GM19395 (cell line): ENCODE results near the gene RIPOR3.

Experiments used
- ATAC-seq: cut with Tn5 transposase; IDR thresholded peaks from one replicate; pipeline ENCODE4 v1.9.1; 2021; ENCODE audit warnings: mild to moderate bottlenecking, moderate library complexity; ENCODE audit not compliant: unreplicated experiment

Gene RIPOR3

GRCh38 chr20:50592282-50593004 is 98.9 kb downstream of the RIPOR3 start:
- no peak for ATAC-seq

GRCh38 chr20:50591233-50591852 is 100.0 kb downstream of the RIPOR3 start:
- ATAC-seq = no peak

- ATAC-seq = no peak
These were observed 101.0 kb downstream of the RIPOR3 start for GRCh38 chr20:50590348-50590664.

GRCh38 chr20:50589548-50590347 is 101.6 kb downstream of the RIPOR3 start:
- ATAC-seq = no peak

DNA sequence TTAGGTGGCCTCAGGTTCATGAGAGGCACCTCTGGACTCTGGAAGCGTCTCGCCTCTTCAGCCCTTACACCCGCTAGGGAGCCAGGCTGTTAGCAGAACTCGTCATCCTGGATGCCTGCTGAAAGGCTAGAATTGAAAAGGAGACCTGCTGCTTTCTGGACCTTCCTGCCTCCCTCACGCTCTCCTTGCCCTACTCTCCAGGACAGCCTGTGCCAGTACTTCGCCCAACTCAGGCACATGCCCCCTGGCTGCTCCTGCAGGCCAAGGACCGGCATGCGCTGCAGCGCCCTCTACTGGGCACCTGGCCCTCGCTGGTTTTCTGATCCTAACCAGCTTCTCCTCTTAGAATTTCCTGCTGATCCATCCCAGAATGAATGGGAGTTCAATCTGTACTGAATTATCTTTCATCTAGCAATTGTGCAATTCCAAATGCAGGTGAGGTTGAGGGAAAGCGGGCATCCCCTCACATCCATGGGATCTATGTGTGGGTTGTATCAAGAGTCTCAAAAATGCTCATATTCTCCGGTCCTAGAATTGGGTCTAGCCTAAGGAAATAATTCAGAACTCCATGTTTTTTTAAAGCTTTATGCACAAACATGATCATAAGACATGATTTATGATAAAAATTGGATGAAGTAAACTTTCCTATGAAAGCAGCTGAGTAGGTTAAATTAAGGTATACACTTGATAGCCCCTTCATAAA is 103.2 kb downstream of the RIPOR3 start:
- ATAC-seq = no peak

GRCh38 chr20:50587291-50587961 is 103.9 kb downstream of the RIPOR3 start:
- no peak for ATAC-seq

GRCh38 chr20:50586531-50587232 is 104.7 kb downstream of the RIPOR3 start:
- no peak for ATAC-seq

DNA sequence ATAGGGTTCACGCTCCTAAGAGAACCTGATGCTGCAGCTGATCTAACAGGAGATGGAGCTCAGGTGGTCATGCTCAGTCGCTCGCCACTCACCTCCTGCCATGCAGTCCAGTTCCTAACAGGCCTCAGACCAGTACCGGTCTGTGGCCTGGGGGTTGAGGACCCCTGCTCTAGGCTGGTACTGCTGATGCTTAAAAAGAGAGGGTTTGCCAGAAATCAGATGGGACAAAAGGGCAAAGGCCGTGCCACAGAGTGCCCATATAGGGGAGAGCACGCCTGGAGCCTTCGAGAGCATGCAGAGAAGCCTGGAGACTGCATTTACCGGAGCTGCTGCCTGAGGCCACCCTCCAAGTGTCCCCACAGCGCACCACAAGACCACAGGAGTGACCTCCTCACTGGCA is 105.7 kb downstream of the RIPOR3 start:
- ATAC-seq = no peak

- ATAC-seq = no peak
These were observed 106.1 kb downstream of the RIPOR3 start for GRCh38 chr20:50585214-50585613.

DNA sequence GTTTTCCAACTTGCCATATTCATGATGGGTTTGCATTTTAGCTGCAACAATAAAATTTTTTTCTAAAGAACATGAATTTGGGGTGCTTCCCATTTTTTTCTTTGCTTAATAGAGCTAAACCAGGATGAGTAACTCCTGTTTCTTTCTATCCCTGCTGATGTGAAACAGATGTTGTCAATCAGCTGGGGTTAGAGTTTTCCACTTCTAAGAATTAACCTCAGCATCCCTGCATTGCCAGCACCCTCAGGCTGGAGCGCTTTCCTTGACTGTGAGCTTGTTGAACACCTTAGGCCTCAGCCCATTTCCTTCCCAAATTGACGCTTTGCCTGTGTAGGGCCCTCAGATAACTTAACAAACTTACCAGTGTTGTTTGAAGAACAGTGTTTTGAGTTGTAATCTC is 106.7 kb downstream of the RIPOR3 start:
- no peak for ATAC-seq

GRCh38 chr20:50583442-50584150 is 107.7 kb downstream of the RIPOR3 start:
- ATAC-seq = no peak

DNA sequence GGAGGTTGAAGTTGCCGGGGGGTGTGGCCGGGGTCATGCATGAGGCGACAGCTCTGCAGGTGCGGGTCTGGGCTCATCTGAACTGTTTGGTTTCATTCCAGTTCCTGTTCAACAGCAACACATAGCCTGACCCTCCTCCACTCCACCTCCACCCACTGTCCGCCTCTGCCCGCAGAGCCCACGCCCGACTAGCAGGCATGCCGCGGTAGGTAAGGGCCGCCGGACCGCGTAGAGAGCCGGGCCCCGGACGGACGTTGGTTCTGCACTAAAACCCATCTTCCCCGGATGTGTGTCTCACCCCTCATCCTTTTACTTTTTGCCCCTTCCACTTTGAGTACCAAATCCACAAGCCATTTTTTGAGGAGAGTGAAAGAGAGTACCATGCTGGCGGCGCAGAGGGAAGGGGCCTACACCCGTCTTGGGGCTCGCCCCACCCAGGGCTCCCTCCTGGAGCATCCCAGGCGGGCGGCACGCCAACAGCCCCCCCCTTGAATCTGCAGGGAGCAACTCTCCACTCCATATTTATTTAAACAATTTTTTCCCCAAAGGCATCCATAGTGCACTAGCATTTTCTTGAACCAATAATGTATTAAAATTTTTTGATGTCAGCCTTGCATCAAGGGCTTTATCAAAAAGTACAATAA is 108.6 kb downstream of the RIPOR3 start:
- no peak for ATAC-seq

GRCh38 chr20:50582092-50582491 is 109.2 kb downstream of the RIPOR3 start:
- ATAC-seq = no peak

GRCh38 chr20:50580842-50581544 is 110.3 kb downstream of the RIPOR3 start:
- ATAC-seq = no peak

- ATAC-seq = no peak
These were observed 111.2 kb downstream of the RIPOR3 start for GRCh38 chr20:50580016-50580747.

DNA sequence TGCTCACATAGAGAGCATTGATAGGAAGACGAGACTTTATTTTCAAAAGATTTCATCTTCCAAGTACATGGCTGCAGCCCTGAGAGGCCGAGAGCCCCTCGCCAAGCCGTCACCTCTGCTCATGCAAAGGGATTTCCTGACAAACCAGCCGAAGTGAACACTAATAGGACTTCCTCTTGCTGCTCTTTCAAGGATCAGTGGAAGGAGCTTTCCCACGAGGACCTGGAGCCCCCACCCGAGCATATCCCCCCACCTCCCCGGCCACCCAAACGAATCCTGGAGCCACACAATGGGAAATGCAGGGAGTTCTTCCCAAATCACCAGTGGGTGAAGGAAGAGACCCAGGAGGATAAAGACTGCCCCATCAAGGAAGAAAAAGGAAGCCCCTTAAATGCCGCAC is 111.8 kb downstream of the RIPOR3 start:
- no peak for ATAC-seq

DNA sequence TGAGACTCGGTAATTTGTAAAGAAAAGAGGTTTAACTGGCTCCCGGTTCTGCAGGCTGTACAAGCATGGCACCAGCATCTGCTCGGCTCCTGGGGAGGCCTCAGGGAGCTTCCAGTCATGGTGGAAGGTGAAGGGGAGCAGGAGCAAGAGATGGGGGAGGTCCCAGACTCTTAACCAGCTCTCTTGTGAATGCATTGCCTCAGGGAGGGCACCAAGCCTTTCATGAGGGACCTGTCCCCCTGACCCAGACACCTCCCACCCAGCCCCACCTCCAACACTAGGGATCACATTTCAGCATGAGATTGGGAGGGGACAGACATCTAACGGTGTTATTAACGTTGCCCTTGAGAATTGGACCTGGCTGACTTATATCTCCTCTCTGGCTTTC is 112.6 kb downstream of the RIPOR3 start:
- ATAC-seq = no peak
